HG02642 (cell line): ENCODE measurements around the gene MSANTD2.

Experiments
- ATAC-seq: cut with Tn5 transposase; IDR thresholded peaks from one replicate; pipeline ENCODE4 v1.9.1; 2021; ENCODE audit warnings: mild to moderate bottlenecking; ENCODE audit not compliant: unreplicated experiment, poor library complexity

Gene MSANTD2

DNA sequence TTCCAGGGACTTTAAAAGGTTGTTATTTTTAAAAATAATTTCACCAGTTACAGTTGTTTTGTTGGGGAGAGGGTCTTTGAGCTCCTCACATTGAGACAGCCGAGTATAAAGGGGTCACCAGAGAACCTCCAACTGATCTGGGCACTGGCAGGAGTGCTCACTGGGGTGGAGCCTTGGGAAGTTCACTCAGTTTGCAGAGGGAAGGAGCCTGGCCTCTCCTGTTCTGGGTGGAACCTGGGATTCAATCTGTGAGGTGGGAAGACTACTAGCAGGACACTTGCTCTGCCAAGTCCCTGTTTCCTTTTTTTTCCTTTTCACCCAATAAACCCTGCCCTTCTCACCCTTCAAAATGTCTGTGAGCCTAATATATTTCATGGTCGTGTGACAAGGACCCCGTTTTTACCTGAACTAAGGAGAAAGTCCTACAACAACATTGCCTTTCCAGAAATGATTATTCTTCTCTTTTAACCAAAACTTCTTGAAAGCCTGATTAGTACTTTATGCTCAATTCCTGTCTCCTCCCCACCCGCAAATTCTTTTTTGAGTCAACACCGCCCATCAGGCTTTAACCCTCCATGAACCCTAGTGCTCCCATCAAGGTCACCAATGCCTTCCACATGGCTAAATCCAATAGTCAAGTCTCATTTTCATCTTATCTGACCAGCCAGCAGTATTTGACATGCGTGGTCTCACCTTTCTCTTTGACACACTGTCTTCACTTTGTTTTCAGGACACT lies 22.0 kb upstream of the MSANTD2 start:
- no peak for ATAC-seq

DNA sequence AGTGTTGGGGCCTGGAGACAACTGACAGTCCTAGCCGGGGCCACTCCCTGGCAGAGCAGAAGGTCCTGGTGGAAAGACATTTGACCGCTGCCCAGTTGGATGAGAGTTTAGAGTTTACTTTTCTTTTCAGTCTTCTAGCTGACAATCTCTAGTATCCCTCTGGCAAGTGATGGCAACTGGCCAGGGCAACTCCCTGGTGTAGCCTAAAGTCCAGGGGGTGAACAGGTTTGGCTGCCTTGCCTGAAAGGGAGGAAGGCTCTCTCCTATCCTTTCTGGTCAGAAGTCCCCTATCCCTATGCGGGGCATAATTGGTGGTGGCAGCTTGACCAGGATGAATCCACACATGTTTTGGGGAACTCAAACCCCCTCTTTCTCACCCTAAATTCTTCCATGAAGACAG lies 16.8 kb upstream of the MSANTD2 start:
- no peak for ATAC-seq

DNA sequence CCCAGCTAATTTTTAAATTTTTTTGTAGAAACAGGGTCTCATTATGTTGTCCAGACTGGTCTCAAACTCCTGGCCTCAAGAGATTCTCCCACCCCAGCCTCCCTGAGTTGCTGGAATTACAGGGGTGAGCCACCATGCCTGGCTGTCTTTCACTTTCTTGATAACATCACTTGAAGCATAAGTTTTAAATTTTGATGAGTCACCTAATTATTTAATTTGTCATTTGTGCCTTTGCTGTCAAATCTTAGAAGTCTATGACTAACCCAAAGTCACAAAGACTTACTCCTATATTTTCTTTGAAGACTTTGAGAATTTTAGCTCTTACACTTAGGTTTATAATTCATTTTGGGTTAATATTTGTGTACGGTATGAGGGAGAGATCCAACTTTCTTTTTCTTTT lies 14.5 kb upstream of the MSANTD2 start:
- no peak for ATAC-seq

DNA sequence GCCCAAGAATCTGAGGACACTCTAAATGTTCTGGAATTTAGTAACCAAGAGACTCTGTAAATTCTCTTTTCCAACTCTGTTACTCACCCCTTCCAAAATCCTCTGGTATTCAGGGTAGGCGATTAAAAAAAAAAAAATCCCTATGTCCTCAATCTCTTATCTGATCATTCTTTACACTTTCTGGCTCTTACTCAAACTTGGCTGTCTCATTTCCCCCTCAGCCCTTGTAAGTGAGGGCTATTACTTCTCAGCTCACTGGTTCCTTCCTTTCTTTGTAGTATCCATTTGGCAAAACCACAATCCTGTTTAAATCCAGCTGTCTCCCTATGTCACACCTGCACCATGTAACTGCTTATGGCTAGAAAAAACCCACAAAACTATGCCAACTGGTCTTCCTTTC lies 12.7 kb upstream of the MSANTD2 start:
- ATAC-seq, result no peak

DNA sequence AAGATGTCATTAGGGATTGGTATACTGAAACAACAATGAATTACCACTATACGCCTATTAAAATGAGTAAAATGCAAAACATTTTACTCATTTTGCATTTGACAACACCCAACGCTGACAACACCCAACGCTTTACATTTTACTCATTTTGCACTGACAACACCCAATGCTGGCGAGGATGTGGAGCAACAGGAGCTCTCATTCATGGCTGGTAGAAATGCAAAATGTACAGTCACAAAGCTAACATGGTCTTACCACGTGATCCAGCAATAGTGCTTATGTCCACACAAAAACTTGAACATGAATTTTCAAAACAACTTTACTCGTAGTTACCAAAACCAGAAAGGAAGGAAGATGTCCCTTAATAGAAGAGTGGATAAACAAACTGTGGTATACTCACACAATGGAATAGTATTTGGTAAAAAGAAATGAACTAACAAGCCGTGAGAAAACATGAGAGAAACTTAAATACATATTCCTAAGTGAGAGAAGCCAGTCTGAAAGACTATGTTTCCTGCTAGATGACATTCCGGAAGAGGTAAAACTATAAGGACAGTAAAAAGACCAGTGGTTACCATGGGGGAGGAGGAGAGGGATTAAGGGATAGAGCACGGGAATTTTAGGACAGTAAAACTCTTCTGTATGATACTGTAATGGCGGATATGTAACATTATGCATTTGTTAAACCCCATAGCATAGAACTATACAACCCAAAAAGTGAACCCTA lies 11.4 kb upstream of the MSANTD2 start:
- no peak for ATAC-seq

DNA sequence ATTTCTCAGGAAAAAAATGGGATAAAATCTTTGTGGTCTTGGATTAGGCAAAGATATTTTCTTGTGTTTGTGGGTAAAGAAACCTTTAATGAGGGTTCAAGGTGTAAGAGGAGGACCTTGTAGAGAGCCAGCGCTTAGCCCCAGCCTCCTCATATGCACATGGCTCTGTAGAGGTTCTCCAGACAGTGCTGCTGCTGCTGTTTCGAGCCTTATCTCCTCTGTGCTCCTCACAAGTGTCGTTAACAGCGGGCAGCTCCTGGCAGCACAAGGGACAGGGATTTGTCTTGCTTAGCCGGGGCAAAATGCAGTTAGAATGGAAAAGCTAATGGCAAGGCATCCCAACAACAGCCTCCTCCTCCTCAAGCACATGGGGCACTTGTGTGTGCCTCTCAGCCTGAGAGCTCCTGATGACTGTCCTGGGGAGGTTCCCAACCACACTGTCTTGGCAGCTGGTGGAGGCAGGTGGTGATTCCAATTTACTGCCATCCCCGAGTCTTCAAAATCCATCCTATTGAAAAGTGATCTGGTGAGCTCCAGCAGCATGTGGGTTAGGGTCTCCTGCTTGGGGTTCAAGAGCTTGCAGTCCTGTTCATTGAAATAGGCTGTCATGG lies 7.6 kb upstream of the MSANTD2 start:
- ATAC-seq, result no peak

DNA sequence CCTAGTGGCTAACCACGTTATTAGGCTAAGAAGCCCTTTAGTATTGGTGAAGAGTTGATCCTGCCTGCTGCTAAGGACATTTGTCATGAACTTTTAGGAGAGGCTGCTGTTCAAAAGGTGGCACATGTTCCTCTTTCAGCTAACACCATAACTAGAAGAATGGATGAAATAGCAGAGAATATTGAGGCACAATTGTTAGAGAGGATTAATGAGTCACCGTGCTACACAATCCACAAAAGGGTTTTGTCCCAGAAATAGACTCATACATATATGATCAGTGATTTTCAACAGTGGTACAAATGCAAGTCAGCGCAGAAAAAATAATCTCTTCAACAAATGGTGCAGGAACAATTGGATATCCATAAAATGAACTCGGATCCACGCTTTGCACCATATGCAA lies 7.0 kb upstream of the MSANTD2 start:
- ATAC-seq, result no peak

DNA sequence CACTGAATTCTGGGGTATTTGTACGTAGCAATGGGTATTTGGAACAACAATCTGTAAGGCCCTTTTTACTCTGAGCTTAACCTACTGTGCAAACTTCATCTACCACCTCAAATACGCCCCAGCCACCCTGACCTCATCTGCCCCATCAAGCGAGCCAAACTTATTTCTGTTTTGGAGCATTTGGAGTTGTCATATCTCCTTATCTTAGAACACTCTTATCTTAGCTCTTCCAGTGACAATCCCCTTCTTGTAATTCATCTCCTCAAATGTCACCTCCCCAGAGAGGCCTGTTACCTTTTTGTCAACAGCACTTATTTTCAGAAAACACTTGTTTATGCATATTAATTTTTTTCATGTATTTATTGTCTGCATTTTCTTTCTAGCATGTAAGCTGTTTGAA lies 4.7 kb upstream of the MSANTD2 start:
- ATAC-seq, result no peak

DNA sequence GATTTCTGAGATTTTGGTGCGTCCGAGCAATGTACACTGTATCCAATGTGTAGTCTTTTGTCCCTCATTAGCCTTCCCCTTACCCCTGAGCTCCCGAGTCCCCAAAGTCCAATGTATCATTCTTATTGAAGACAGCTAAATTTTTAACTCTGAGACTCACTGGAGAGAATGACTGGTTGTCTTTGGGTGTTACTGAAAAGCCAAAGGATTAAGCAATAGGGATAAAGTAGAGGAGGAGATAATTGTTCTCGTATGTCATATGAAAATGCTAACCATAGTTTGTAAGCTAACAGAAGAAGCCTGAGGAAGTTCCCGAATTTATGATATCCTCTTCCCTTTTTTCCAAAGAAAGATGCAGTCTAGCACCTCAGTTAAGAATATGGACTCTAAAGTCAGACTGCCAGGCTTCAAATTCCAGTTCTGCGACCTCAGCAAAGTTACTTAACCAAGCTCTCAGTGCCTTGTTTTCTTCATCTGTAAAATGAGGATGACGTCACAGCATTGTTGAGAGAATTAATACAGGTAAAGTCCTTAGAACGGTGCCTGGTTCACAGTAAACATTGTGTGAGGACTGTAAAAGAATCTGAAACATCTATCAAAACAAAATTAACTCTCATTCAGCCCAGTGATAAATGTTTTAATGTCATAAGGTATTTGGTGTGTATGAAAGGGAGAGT lies 1.6 kb upstream of the MSANTD2 start:
- no peak for ATAC-seq

DNA sequence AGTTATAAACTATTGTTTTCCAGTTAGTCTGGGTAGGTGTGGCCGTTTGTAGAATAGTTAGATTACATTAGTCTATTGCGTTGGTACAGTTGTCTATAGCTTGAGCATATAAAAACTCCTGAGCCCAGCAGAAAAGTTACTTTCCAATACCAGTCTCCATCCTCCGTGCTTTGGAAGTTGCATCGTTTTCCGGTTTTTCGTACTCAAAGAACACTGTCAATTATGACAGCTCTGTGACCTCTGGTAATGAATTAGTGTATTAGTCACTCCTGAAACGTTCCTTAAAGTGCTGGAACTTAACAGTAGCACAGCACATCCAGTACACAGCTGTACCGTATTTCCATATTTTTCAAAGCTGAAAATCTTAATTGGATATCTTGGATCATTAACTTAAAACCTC lies 808 bp upstream of the MSANTD2 start:
- no peak for ATAC-seq

DNA sequence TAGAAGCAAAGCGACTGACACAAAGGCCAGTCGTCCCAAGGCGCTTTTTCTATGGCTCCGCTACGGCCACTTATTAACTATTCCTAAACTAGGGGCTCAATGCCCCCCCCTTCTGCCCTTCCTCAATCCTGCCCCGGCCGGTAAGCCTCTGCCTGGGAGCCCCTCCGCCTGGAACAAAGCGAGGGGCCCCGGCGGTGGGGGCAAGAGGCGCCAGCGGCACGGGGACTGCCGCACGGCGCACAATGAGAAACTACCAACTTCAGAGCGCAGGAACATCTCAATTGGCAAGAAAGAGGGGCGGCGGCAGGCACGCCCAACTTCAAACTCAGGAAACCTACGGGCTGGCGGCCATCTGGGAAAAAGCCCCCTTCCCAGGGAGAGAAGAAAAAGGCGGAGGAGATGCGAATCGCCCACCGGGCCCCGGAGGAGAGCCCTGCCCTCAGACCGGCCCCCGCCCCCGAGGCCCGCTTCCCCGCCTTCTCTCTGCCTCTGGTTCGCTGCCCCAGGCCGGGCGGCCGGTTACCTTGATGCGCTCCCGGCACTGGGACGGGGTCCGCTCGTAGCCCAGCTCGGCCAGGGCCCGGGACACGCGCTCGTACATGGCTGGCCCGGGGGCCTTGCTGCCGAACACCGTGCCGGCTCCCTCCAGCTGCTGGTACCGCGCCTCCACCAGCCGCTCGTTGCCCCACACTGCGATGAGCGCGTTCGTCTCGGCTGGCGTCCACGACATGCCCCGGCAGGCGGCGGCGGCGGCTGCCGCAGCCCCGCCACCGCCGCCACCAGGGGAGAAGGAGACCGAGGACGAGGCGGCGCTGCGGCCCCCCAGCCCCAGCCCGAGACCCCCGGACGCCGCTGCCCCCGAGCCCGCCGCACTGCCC lies 619 bp downstream of the MSANTD2 start:
- ATAC-seq, result peak; percentile 45

DNA sequence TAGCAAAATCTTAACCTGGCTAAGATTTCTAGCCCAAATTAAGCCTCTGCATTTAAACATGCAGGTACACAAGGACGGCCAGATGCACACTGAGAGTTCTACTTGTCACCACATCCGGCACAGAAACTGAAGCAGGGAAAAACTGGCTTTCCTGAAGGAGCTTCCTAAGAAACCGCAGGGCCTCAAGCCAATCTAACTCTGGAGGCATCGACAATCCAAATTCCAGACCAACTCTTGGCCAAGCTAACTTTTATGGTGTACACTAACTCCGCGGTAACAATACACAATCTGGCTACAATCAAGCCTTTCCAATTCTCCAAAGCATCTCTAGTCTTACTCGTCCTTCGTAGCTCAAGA lies 1.2 kb downstream of the MSANTD2 start:
- ATAC-seq, result peak; percentile 5

DNA sequence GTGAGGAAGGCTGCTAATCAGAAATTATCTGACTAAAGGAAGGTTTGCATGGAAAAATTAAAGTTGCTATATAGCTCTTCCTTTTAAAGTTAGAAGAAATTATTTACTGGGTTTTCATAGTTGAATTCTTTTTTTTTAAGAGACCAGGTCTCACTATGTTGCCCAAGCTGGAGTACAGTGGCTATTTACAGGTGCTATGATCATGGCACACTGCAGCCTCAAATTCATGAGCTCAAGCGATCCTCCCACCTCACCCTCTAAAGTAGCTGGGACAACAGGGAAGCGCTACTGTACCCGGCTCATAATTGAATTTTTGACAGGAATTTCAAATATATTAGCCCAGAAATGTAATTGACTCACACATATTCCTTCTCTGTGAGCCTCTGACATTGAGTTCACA lies 3.9 kb downstream of the MSANTD2 start:
- no peak for ATAC-seq

DNA sequence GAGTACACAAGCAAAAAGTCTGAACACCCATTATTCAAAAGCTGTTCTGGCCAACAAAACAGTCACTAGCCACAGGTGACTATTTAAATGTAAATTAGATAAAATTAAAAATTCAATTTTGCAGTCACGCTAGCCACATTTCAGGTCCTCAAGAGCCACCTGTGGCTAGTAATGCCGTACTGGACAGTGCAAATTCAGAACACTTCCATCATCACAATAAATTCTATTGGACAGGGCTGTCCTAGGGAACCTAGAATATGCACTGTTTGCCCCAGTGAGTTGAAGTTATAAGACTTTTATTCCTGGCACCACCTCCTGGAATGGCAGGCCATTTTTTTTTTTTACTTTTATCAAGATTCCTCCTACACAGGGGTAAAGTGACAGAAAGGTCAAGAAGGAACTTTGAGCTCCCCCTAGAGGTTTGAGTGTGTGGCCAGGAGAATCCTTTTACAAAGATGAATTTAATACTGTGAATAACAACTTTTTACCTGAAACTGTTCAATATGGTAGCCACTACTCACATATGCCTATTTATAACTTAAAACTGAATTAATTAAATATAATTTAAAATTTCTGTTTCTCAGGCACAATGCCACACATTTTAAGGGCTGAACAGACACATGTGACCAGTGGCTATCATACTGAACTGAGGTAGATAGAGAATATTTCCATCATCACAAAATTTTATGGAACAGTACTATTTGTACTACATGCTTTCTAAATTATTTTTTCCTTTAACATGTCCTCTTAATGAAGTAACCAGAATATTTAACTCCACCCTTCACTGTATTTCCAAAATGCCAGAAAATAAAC lies 6.5 kb downstream of the MSANTD2 start:
- ATAC-seq, result no peak

DNA sequence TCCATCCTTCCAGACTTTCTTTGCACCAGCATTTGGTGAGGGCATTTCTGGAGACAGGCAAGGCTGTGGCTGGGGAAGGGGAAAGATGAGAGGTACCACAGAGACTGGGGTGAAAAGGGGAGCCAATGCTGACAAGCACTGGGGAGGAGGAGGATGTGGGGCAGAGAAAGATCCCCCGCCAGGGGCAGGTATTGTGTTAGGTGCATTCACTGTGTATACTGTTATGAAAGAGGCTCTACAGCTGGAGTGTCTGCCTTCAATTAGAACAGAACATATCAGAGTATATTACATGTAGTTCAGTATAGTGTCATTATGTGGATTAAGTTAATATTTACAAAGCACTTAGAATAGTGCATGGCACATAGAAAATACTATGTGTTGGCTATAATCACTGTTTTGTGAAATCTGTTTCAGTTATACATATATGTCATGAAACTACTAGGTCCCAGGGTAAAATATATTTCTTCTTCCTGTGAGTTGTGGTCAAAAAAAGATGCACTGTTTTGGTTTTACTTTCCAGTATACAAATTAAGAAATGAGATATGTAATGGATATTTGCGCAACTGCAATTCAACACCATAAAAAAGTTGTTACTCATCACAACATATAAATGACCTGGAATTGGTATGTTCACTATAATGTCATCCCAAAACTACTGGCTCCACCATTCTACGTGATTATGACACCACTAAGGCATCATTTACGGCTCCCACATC lies 8.4 kb downstream of the MSANTD2 start:
- ATAC-seq, result peak; percentile 66

DNA sequence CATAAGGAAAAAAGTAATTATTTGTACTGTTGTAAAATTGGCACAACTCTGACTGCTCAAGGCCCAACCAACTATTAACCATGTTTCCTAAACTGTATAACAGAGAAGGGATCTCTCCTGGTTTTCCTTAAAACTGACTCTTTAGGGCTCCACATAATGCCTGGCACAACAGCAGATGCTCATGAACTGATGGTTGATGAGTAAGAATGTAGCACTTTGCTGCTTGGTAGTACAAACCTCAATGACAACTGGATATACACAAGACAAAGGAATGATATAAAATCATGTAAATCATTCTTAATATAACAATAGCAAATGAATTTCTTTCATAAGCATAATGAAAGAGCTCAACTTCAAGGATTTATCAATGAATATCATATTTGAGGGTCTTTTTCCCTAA lies 11.7 kb downstream of the MSANTD2 start:
- no peak for ATAC-seq

DNA sequence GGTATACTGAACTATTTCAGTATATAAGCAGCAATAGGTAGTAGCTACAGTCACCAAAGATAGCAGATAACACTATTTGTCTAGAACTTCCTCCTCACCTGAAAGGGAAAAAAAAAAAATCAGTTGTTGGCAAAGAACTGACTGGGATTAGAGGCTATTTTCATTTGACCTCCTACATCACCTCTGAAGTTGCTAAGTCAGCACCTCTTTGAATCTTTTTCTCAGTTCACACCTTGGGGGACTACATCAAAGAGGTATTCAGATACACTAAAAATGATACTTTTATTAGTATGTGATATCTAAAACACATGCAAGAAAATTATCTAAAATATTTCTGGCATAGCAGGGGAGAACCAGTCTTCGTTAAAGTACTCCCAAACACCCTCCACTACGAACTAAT lies 16.2 kb downstream of the MSANTD2 start:
- ATAC-seq, result no peak

DNA sequence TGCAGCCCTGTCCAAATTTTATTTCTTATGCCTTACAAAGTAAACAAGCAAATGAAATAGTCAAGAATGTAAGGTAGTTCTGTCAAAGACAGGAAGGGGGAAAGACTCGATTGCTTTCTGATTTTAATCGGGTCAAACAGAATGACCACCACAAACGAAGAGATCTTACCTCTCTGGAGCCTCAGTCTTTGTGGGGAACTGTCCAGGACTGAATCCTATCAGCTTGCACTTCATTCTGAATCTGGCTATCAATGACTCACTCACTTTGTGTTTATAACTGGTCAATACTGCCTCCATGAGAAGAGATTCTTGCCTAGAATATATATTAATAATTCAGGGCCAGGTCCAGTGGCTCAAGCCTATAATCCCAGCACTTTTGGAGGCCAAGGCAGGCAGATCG lies 17.2 kb downstream of the MSANTD2 start:
- ATAC-seq, result no peak

DNA sequence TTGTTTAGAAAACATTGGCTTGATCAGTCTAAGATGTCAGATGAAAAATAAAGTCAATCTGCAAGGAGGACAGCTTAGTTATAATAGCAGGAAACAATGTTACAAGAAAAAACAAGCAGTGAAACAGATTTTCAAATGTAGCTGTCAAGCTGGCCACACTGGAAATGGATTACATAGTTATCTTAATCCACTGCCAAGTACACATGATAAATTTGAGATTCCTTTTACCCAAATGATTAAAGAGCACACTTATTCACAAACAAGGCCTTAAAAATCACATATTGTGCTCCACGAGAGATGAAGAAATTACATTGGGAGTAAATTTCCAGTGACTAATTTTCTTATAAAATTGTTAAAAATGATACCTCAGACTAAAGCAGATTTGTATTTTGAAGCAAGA lies 20.6 kb downstream of the MSANTD2 start:
- no peak for ATAC-seq
